Retina (tissue), 1 donor: ENCODE data around the gene UPK2.

ENCODE experiments used
- DNase-seq: peaks from one replicate; pipeline ENCODE4 v3.0.0-alpha.2; 2016

UPK2 gene

DNA sequence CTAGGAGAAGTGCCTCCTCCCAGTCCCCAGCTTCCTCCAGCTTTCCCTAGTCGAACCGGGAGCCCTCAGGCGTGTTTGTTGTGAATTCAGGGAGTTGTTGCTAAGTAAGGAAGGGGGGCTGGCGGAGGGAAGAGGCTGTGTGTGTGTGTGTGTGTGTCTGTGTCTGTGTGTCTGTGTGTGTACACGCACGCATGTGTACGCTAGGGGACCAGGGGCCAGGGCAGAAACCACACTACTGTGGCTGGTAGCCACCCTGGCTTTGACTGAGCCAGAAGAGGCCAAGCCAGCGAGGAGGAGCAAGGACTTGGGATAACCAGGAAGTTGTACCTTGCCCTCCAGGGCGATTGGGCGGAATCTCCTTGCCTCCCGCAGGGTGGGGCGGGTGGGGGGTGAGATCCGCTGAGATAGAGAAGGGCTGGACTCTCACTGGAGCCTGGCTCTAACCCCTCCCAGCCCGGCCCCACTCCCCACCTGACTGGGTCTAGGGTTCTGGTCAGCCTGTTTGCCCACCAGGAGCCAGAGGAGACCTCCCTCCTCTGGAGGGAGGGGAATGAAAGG is 37.9 kb upstream of the UPK2 start:
- DNase-seq, result peak; percentile 56

DNA sequence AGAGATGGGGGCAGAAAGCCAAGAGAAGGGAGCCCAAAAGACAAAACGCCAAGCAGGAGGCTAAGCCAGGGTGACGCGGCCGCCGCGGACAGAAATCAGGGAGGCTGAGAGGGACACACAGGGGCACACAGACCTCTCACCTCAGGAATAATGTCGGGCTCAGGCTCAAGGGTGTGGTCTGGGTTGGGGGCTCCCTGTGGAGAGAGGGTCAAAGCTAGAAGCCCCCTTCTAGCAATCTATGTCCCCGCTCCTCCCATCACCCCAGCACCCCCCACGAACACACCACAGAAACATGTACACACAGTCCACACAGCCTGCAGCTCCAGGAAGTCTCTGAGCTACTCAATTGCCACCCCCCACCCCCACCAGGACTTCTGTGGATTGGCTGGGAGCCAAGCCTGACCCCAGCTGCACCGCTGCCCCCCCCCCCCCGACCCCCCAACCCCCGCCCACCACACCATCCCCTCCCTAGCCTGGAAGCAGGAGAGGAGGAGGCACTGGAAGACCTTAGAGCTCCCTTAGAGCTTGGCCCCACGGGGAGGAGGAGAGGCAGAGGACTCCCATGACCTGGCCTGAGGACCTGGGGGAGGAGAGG is 37.3 kb upstream of the UPK2 start:
- no peak for DNase-seq

DNA sequence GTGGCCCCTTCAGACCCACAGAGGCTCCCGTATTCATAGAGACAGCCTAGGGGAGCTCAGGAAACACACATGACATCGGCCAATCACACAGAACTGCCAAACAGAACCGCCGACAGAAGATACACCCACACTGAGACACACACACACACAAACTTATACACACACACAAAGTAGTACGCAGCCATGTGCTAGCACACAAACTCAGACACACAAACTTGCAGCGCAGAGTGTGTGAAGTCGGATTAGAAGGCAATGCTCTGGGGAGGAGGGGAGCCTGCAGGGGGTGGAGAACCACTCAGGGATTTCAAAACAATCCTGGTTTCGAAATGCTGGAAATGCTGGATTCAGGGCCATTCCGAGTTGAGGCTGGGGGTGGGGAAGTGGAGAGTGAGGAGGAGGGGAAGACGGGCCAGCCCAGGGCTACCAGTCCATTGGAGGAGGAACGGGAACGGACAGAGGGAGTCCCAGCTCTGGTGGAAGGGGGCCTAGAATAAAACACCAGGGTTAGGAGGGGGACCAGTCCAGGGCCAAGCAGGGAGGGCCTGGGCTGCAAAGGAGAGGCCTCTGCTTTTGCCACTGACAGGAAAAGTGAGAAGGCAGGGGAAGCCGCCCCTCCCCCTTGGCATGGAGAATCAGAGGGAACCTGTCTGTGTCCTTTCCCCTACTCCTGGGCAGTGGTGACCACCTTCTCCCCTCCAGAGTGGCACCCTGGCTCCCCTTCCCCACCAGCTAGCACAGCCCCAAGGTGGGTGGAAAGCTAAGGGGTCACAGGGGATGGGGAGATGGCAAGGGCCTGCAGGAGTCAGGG is 34.8 kb upstream of the UPK2 start:
- DNase-seq, result no peak

DNA sequence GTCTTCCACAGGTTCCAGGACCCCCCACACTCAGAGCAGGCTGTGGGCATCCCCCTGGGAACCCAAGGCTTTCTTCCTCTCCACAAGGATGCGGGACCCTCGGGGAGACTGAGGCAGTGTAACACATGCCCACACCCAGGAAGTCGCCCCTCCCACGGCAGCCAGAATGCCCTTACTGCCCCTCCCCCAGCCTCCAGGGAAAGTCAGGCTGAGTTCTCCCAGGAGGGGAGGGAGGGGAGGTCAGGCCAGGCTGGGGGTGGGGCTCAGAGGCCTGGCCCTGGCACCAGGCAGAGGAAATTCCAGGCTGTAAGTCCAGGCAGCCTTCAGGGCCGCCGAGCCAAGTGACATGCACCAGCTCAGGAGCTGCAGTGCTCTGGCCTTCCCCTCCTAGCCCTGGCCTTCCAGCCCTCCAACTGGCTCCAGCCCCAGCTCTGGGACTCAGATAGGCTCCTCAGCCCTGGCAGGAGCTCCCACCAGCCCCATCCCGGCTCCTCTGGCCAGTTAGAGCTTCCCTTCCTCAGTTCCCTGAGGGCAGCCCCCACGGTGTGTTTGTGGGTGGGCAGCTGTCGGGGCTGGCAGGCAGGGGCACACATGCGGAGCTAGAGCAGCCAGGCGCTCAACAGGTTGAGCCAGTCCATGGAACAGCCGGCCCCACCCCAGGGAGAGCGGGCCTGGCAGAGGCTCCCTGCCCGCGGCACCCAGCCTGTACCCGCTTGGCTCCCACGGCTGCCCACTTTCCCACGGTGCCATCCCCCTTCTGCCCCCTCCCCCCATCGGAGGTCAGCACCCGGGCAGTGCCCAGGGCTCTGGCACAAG is 34.0 kb upstream of the UPK2 start:
- DNase-seq, result no peak

DNA sequence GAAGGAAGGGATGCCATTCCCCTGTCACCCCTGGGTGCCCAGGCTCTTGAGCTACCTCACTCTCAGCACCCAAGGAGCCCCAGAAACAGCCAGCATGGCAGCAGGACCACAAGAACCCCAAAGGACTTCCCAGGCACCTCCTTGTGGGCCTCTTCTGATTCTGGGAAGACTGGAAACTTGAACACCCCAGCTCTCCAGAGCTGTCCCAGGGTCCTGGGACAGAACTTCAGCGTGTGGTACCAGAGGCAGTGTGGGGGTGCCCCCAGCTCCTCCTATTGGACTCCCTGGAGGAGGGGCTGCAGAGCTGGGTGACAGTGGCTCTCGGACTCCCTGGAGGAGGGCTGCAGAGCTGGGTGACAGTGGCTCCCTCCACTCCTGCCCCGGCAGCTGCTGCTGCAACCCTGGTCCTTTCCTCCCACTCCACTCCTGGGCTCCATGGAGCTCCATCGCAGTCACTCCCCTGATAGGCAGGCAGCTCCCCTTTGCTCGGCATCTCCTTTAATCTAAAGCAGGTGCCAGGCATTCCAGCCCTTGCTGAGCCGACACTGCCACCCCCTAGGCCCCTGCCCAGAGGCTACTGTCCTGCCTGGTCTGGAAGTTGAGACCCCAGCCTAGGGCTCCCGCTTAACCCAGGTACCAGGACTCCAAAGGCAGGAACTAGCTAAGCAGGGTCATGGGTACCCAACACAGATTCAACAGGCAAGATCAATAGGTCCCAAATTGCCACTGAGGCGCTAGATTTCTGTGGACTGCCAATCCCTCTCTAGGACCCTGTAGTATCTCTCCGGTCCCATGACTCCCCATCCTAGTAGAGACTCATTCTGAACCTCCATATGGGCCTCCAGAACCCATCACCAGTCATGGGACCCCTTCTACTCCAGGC is 33.1 kb upstream of the UPK2 start:
- DNase-seq, result no peak

DNA sequence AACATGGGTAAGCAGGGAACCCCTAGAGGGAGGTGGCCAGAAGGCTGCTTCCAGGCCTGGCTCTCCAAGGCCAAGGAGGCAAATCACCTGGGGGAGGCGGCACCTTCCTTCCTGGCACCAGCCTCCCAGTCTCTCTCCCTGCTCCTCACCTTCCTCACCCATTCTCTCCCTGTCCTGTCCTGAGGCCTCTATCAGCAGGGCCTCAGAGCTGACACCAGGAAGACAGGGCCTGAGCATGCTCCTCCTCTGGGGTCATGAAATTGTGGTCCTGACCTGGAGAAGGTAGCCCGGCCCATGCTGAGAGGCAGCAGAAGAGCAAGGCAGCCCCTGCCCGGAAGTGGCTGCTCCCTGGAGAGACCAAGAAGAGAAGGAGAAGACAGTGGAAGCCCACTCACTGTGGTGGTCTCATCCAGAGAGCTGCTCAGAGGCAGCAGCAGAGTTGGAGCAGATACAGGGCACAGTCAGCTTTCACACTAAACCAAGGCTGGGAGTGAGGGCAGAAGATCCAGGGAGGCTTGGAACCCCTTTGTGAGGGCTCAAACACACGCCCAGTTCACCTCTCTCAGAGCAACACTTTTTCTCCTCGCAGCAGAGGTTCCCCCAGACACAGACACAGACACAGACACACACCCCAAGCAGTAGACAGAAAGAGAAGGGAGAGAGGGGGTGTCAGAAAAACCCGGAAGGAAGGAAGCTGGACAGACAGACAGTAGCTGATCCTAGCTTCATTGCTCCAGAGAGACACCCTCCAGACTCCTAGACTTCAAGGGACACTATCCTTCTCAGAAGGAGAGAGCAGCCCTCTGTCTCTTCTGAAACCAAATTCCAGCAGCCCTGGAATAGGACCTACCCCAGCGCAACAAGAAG is 32.1 kb upstream of the UPK2 start:
- DNase-seq, result no peak

DNA sequence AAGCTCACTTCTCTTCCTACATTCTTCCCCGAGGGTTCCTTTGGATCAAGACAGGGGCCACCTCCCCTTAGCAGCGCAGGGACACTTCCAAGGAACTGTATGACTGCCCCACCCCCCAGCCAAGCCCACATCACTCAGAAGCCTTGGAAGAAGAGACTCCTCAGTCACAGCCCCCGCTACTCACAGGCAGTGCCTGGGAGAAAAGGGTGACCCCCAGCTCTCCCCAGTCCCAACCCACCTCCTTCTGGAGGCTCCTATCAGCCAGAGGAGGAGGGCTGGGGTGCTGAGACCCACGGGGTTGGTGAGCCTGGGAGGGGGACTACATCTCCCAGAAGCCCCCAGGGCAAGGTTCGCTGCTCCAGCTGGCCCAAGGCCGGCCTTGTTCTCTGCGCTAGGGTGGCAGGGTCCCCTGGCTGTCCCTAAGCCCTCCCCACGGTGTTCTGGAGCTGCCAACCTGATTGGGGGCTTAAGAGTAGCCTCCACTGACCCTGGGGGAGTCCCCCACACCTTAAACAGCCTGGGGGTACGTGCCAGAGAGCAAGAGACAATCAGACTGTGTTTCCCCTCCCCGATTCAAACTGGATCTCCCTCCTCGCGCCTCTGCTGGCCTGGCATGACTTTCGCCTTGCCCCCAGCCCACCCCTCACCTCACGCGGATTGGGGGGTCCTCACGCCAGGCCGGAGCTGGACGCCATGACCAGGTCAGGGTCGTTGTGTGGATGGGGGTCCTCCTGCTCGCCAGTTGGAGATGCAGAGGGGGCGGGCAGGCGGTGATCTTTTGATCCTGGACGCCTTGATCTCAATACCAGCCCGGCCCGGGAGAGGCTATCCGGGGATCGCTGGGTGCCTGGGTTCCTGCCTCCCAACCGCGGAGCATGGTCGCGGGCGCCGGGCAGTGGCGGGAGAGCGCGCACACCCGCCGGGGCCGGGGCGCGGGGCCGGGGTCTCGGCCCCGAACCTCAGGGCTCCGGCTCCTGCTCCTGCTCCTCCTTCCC is 31.2 kb upstream of the UPK2 start:
- DNase-seq, result peak; percentile 86

DNA sequence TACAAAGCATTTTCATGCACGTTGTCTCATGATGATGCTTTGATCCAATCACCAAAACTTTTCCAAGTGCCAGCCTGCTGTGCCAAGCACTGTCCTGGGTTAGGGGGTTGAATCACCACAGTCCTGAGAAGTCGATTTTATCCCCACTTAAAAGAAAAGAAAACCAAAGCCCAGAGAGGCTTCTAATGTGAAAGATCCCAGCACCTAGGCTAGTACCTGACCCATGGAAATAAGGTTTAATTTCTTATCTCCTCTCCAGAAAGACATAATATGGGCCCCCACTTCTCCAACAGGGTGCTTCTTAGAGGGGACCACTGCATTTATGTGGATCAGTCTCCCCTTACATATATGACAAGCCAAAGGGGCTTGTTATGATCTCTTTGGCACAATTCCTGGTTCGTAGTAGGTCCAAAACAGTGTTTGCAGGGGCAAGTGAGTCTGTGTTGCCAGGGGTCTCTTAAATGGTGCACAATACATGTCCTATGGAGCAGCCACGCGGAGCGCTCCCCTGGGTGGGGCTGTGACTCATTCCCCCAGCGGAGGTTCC is 28.5 kb upstream of the UPK2 start:
- peak; percentile 8 for DNase-seq

DNA sequence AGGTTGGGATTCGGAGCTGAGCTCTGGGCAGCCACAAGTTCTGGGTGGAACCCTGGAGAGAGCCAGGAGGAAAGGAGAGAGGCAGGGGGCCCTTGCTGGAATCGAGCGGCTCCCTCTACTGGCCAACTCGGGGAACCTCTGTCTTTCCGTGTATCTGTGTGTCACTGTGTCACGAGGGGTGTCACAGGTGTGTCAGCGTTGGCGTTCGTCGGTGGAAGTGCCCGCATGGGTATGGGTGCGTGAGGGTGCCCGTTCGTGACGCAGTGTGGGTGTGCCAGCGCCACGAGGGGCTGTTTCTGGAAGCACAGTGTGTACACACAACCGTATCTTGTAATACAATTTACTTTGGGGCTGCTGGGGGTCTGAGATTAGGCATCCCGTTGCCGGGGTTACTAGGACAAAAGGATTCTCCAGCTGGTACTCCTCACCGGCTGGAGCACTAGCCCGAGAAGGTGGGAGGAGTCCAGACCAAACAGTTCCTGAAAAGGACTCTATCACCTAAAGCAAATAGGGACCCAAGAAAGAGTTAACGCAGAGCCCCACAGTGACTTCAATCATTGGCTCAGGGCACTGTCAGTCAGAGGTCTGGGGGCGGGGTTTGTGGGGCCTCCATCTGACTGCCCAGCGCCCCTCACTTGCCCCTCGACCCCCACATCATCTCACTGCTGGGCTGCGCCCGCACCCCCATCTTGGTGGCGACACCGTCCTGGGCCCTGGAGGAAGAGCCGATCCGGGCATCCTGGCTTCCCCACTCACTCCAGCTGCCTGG is 27.8 kb upstream of the UPK2 start:
- peak; percentile 95 for DNase-seq

DNA sequence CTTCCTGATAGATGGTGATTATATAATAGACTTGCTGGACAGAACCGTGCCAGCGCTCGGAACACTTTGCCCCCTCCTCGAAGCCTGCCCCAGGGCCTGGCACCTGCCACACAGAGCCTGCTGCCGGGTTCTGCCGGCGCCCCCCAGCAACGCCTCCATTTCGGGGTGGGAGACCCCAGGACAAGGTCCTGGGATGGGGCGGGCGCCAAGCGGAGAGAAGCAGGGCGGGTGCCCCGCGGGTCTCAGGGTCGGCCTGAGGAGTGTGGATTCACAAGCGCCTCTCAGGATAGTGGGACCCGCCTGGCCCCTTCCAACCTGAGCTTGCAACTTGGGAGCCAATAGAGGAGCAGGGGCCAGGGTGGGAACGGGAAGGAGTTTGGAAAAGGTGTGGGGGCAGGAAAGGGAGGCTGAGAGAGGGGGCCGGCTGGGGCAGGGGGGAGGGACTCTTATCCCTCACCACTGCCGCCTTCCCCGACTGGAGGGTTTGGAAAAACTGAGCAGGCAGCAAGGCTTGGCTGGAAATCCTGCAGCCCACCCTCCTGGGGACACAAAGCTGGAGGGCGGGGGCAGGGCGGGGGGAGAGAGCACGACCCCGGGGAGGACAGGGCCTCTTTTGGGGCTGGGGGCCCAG is 27.1 kb upstream of the UPK2 start:
- no peak for DNase-seq

DNA sequence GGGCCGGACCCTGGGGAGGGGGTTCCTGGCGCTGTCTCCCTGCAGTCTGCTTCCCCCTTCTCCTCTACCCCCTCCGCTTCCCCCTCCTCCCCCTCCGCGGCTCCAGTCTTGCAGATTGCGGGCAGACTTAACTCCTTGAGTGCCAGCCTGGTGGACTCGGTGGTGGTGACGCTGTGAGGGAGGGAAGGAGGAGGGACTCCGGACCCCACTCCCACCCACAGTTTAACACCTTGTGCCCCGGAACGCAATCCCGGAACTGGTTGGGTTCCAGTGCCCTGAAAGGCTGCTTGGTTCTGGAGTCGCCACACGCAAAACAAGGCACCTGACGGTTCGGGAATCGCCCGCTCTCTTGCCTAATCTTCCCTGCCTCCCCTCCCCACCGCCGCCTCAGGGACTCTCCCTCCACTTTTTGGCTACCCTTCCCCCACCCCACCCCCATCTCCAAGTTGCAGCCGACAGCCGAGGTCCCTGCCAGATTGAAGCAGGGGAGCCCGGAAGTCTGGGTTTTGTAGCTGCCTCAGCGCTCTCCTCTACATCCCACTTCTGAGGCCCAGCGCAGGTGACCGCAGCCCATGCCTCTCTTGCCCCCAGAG is 26.5 kb upstream of the UPK2 start:
- peak; percentile 81 for DNase-seq

DNA sequence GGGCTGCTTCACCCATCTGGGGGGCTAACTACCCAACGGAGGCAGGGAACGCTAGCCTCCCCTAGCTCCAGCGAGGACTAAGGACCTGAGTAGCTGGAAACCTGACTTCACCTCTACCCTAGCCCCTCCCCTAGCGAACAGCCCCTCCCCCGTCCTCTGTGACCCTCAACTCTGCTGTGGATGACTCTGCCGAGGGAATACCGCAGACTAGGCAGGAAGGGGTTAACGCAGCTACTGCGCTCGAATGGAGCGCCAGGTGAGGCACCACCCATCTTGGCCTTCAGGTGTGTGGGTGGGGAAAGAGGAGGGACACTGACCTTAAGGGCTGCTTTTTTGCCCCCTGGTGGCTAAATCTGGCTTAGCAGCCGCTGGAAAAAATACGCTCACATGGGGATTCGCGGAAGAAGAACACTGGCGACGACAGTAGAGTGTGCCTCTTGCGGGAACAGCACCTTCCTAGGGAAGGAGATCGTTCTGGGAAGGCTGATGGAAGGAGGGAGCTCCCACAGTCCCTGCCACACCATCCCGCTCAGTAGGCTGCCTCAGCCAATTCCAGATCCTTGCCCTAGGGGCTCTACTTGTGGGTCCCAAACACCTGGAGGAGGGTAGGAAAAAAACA is 25.9 kb upstream of the UPK2 start:
- DNase-seq, result peak; percentile 89

DNA sequence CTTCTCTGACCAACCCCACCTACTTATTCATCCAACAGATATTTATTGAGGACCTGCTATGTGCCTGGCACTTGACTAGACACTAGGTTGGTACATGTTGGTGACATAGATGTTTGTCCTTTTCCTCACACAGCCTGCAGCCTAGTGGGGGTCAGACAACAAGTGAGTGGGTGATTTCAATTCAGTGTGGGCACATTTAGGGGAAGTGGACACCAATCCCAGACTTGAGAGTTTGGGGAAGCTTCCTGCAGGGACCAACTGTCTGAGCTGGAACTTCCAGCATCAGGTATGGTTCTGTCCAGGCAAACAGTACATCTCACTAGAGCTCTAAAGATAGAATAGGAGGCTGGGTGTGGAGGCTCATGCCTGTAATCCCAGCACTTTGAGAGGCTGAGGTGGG is 24.5 kb upstream of the UPK2 start:
- no peak for DNase-seq

DNA sequence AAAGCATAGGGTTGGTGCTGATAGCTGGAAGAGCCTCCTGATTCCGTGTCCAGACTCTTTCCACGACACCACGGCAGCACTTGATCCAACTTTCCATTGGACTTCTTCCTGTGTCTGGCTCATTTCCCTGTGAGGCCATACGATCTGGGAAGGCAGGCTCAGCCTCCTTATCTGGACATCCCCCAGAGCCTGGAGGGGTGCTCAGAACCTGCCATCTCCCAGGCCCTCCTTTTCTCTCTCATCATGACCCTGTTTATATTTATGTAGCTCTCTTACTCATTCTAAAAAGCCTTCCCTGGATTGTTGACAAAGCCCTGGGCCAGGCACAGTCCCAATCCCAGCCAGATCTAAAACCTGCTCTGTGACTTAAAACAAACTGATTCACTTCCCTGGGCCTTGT is 22.6 kb upstream of the UPK2 start:
- DNase-seq, result no peak

DNA sequence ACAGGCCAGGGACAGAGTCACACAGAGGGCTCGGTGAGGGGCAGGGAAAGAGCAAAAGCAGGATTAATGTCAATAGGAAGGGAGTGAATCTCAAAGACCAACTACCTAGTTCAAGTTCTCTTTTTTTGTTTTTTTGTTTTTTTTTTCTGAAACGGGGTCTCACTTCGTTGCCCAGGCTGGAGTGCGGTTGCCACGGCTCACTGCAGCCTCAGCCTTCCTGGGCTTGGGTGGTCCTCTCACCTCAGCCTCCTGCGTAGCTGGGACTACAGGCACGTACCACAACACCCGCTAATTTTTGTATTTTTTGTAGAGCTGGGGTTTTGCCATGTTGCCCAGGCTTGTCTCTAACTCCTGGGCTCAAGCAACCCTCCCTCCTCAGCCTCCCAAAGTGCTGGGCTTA is 20.7 kb upstream of the UPK2 start:
- DNase-seq, result no peak

DNA sequence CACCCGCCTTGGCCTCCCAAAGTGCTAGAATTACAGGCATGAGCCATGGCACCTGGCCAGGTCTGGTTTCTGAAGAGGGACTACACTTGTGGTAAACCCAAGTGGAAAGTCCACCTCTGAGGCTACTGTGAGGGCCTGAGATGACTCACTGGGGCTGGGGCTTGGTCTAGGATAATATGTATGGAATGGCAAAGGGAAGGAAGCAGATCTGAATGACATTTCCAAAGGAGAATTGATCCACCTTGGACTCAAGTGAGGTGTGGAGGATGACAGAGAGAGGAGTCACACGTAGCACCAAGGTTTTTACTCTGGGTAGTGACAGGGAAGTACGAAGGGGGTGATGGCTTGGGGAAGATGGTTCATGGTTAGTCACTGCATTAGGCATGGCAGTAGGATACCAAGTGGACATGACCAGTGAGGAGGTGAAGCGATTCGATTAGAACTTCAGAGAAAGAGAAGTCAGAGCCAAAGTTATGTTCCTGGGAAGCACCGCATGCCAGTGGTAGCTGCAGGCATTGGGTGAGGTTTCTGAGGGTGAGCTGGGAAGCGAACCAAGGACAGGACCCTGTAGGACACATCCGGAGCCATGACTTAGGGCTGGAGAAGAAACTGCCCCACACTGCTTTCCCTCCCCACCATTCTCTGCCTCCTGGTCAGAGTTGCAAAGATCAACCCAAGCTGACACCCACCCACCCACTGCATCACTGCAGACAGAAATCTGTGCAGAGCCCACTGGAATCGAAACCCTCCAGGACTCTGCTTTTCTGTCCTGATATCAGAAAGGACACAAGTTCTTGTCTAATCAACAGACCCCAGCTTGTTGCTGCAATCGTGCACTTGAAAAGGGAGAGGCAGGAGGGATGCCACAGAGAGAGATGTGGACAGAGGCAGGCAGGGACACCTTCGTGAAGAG is 17.4 kb upstream of the UPK2 start:
- DNase-seq, result no peak
